Measurements from ENCODE around the gene PEAK3. TPM values are rescaled to one million over a fixed set of nuclear protein-coding genes. Genes with fewer than 3 reads are reported as not detected.

The PEAK3 gene
- total and polyA plus RNA-seq, 9 of the 15 experiments (the other 6 are each of a cell fraction or from before 2014, with no cell fraction given), result 0.07 to 0.40 TPM; not detected in 7

DNA sequence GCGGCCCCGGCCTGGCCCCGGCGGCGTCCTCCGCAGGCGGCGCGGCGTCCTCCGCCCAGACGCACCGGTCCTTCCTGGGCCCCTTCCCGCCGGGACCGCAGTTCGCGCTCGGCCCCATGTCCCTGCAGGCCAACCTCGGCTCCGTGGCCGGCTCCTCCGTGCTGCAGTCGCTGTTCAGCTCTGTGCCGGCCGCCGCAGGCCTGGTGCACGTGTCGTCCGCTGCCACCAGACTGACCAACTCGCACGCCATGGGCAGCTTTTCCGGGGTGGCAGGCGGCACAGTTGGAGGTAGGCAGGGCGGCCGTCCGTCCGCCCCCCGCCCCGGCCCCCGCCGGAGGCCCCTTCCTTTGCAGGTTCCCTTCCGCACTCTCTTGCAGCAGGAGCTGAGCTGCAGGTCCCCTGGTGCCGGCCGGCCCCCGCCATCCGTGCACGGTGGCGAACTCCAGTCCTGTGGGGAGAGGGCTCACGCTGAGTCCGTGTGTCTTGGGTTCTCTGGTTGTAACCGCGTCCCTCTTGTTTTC lies 55.1 kb downstream of the PEAK3 start (continued):
- TF ChIP-seq, protein P1, sequence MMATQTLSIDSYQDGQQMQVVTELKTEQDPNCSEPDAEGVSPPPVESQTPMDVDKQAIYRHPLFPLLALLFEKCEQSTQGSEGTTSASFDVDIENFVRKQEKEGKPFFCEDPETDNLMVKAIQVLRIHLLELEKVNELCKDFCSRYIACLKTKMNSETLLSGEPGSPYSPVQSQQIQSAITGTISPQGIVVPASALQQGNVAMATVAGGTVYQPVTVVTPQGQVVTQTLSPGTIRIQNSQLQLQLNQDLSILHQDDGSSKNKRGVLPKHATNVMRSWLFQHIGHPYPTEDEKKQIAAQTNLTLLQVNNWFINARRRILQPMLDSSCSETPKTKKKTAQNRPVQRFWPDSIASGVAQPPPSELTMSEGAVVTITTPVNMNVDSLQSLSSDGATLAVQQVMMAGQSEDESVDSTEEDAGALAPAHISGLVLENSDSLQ (IDR thresholded peaks at IDR 0.05), result no peak
- TF ChIP-seq, protein P2, sequence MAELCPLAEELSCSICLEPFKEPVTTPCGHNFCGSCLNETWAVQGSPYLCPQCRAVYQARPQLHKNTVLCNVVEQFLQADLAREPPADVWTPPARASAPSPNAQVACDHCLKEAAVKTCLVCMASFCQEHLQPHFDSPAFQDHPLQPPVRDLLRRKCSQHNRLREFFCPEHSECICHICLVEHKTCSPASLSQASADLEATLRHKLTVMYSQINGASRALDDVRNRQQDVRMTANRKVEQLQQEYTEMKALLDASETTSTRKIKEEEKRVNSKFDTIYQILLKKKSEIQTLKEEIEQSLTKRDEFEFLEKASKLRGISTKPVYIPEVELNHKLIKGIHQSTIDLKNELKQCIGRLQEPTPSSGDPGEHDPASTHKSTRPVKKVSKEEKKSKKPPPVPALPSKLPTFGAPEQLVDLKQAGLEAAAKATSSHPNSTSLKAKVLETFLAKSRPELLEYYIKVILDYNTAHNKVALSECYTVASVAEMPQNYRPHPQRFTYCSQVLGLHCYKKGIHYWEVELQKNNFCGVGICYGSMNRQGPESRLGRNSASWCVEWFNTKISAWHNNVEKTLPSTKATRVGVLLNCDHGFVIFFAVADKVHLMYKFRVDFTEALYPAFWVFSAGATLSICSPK (IDR thresholded peaks at IDR 0.05; ENCODE audit: borderline replicate concordance), result no peak
- no peak for TF ChIP-seq NEUROD1 (IDR thresholded peaks at IDR 0.05; ENCODE audit: borderline replicate concordance, low read depth, low read length, partially characterized antibody)

DNA sequence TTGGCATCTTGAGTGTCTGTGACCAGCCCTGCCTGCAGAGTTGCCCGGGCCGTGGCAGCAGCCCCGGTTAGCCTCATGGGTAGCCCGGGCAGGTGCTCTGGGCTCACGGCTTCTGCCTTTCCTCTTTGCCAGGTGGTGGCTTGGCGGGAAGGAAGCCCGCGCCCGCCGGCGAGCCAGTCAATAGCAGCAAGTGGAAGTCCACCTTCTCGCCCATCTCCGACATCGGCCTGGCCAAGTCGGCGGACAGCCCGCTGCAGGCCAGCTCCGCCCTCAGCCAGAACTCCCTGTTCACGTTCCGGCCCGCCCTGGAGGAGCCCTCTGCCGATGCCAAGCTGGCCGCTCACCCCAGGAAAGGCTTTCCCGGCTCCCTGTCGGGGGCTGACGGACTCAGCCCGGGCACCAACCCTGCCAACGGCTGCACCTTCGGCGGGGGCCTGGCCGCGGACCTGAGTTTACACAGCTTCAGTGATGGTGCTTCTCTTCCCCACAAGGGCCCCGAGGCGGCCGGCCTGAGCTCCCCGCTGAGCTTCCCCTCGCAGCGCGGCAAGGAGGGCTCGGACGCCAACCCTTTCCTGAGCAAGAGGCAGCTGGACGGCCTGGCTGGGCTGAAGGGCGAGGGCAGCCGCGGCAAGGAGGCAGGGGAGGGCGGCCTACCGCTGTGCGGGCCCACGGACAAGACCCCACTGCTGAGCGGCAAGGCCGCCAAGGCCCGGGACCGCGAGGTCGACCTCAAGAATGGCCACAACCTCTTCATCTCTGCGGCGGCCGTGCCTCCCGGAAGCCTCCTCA lies 55.7 kb downstream of the PEAK3 start:
- no TSS peak for BruUV-seq (replicated peaks)
- peaks cover 91% of the 10 kb centered on the region; the same call in 2 of the 3 replicates for H3K36me3 ChIP-seq (ENCODE audit: control insufficient read depth, insufficient read depth, low read length)
- no peaks in the 10 kb centered on the region for H3K9me3 ChIP-seq (replicated peaks; ENCODE audit: control insufficient read depth, insufficient read depth, low read depth, low read length)
- H3K4me2 ChIP-seq (ENCODE audit: insufficient read depth, low read length), result no peak overlapping the region
- POLR2A ChIA-PET, result interaction anchor here (0.6 kb wide), 1 partner anchor 85 kb away, joined by 4 read pairs; no protein-coding TSS in a partner anchor
- H3K4me3 ChIP-seq, result no peak overlapping the region
- ATAC-seq (no peak), FAIRE-seq (no peak), DNase-seq (ENCODE audit: extremely low read depth in 1 of 4, low spot score in 3 of 4) (no peak)
- no peaks in the 10 kb centered on the region for H3K79me2 ChIP-seq (ENCODE audit: control insufficient read depth, insufficient read depth, low read length)
- intact Hi-C loops (cut with micrococcal nuclease) (no loop called here), in situ Hi-C loops (cut with MboI) (no loop called here)
- peaks cover 0 to 48% of the 10 kb centered on the region in 2 experiments; a peak in 2 of 5 replicates for H3K4me1 ChIP-seq (replicated peaks in 1 of 2; ENCODE audit: control insufficient read depth in 2 of 2, insufficient read depth in 2 of 2, low read length in 2 of 2)
- no peaks in the 10 kb centered on the region for H3K27me3 ChIP-seq (ENCODE audit: control insufficient read depth in 2 of 2, insufficient read depth in 2 of 2, low read length in 2 of 2)
- H4K20me1 ChIP-seq (replicated peaks; ENCODE audit: control insufficient read depth, insufficient read depth, low read length), result no peaks in the 10 kb centered on the region
- no peak overlapping the region for H3K27ac ChIP-seq (ENCODE audit: extremely low read depth, low read depth, low read length)
- CTCF ChIA-PET (ENCODE audit: low intra/inter-chr PET ratio), result no interaction called here
- no peaks in the 10 kb centered on the region for H3K9me1 ChIP-seq (ENCODE audit: control insufficient read depth, insufficient read depth, low read length)
- H2AFZ ChIP-seq (ENCODE audit: low read depth, low read length), result no peak overlapping the region
- 96% methylated on average over 35 of the region's 59 CpGs for WGBS (ENCODE audit: insufficient coverage, low coverage, missing lambda C conversion rate)
- H3K9ac ChIP-seq (ENCODE audit: insufficient read depth in 1 of 2, low read depth in 2 of 2, low read length in 2 of 2), result no peak overlapping the region
- TF ChIP-seq, protein P3, sequence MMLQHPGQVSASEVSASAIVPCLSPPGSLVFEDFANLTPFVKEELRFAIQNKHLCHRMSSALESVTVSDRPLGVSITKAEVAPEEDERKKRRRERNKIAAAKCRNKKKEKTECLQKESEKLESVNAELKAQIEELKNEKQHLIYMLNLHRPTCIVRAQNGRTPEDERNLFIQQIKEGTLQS (IDR thresholded peaks at IDR 0.05), result no peak
- TF ChIP-seq, protein P3 (CRISPR knock-in tag; conservative IDR thresholded peaks at IDR 0.05), result no peak
- TF ChIP-seq, protein P4, sequence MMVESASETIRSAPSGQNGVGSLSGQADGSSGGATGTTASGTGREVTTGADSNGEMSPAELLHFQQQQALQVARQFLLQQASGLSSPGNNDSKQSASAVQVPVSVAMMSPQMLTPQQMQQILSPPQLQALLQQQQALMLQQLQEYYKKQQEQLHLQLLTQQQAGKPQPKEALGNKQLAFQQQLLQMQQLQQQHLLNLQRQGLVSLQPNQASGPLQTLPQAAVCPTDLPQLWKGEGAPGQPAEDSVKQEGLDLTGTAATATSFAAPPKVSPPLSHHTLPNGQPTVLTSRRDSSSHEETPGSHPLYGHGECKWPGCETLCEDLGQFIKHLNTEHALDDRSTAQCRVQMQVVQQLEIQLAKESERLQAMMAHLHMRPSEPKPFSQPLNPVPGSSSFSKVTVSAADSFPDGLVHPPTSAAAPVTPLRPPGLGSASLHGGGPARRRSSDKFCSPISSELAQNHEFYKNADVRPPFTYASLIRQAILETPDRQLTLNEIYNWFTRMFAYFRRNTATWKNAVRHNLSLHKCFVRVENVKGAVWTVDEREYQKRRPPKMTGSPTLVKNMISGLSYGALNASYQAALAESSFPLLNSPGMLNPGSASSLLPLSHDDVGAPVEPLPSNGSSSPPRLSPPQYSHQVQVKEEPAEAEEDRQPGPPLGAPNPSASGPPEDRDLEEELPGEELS (CRISPR knock-in tag; IDR thresholded peaks at IDR 0.05; ENCODE audit: borderline replicate concordance), result no peak
- TF ChIP-seq RBM22 (IDR thresholded peaks at IDR 0.05; ENCODE audit: low read depth, low read length, poor library complexity, severe bottlenecking) (peak; percentile 46), ZNF121 (CRISPR knock-in tag; conservative IDR thresholded peaks at IDR 0.05) (peak; percentile 47), MEF2A (IDR thresholded peaks at IDR 0.05; ENCODE audit: control insufficient read depth, low read depth, low read length) (no peak)
